Mesodermal cell (in vitro differentiated cells): ENCODE data around the gene CLEC7A.
A peak's percentile ranks its signal among the peaks of the same experiment; 100 is the strongest.

Experiments
- H3K27ac ChIP-seq: 2 replicates; pipeline ENCODE4 v1.7.0; 2013; ENCODE audit warnings: mild to moderate bottlenecking, low read depth, low read length, moderate library complexity; ENCODE audit not compliant: severe bottlenecking
- H3K36me3 ChIP-seq: 2 replicates; pipeline ENCODE4 v1.7.1; 2013; ENCODE audit warnings: mild to moderate bottlenecking, low read length, moderate library complexity; ENCODE audit not compliant: control insufficient read depth, insufficient read depth
- H3K4me1 ChIP-seq: one replicate; pipeline ENCODE4 v1.7.1; 2013; ENCODE audit warnings: mild to moderate bottlenecking, low read length; ENCODE audit not compliant: insufficient read depth, control insufficient read depth, poor library complexity, severe bottlenecking
- H3K4me3 ChIP-seq: 2 replicates; pipeline ENCODE4 v1.7.0; 2013; ENCODE audit warnings: low read length, control low read depth, mild to moderate bottlenecking; ENCODE audit not compliant: insufficient read depth, poor library complexity, severe bottlenecking; ENCODE audit errors: extremely low read depth
- H3K9me3 ChIP-seq: 2 replicates; pipeline ENCODE4 v1.7.1; 2013; ENCODE audit warnings: mild to moderate bottlenecking, low read length, moderate library complexity; ENCODE audit not compliant: control insufficient read depth
- WGBS, 2 experiments: methylation state at CpG; one replicate each; pipeline ENCODE4 v1.1.5; 2013; ENCODE audit warnings: missing lambda C conversion rate in 2 of 2; ENCODE audit not compliant: insufficient coverage in 2 of 2; 5-methylcytosine and 5-hydroxymethylcytosine counted together

CLEC7A gene

DNA sequence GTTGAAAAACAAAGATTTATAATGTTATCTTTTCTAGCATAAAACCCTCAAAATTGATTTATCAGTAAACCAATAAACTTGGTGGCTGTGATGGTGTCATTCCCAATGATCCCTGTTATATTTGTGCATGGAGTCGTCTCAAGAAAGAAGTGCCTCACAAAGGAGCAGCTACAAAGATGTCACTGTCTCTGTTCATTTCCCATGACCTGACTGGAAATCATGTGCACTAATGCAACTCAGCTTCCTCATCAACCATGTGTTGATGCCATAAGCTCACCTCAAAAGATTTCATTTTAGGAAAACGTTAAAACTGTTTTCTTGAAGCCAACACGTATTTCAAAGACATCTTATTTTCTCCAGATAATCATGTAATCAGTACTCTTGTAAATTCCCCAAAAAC, 60.0 kb downstream of the CLEC7A start:
- H3K9me3 ChIP-seq: no peaks in the 10 kb centered on the region
- H3K4me3 ChIP-seq: no peak overlapping the region
- H3K27ac ChIP-seq: peak overlapping the region; percentile 94
- WGBS, 2 experiments: 27 to 50% methylated on average over 2 to 3 of the region's 3 CpGs
- H3K36me3 ChIP-seq: no peaks in the 10 kb centered on the region
- peaks cover 25% of the 10 kb centered on the region for H3K4me1 ChIP-seq

DNA sequence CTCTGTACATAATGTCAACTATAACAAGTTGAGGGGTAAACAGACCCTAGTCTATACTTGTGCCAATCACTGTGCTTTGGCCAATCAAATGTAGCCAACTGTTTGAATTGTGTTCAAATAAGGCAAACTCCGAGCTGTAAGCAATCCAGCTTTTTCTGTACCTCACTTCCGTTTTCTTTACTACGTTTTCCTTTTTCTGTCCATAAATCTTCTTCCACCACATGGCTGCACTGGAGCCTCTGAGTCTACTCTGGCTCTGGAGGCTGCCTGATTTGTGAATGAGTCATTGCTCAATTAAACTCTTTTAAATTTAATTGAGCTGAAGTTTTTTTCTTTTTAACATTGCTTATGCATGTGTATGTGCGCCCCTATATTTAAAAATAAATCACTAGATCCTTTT, 60.9 kb downstream of the CLEC7A start:
- Histone ChIP-seq H3K36me3 (no peaks in the 10 kb centered on the region), H3K9me3 (no peaks in the 10 kb centered on the region), H3K4me1 (peaks cover 25% of the 10 kb centered on the region), H3K27ac (peak overlapping the region; percentile 94), H3K4me3 (no peak overlapping the region)
- WGBS, 2 experiments: 78 to 90% methylated on average over 2 to 3 of the region's 4 CpGs

DNA sequence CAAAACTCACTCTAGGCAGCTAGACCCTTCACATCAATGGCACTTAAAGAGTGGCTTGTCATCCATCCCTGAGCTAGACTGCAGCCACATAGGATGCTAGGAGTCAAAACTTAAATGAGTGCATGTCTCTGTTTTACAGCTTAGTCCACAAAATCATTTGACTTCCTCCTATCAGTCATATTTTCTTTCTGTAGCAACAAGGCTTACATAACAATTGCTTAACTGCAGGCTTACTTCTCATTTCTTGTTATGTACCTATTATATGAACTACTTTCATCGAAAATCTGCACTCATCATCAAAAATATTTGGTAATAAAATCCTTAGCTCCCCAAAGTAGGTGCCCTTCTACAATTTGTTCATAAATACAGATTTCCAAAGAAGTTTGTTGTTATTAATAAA, 61.4 kb downstream of the CLEC7A start:
- peak overlapping the region; percentile 94 for H3K27ac ChIP-seq
- no peaks in the 10 kb centered on the region for H3K9me3 ChIP-seq
- peaks cover 25% of the 10 kb centered on the region for H3K4me1 ChIP-seq
- no peak overlapping the region for H3K4me3 ChIP-seq
- no peaks in the 10 kb centered on the region for H3K36me3 ChIP-seq
- no CpG with 5 or more reads among the region's 1 CpG for WGBS, 2 experiments

DNA sequence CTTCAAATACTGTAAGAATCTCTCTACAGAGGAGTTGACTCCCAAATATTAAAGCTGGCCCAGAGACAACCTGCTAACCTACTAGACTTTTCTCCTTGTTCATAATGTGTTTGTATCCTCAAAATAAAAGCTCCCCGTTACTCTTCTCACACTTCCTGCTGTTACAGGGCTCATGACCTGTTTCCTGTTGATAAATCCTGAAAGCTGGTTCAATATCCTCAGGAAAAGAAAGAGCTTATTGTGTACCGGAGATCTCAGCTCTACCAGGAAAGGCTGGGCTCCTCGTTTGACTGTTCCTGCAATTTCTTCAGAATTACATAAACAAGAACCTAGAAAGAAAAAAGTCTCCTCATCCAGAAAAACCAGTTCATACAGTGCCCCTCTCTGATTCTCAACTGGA, 62.1 kb downstream of the CLEC7A start:
- H3K36me3 ChIP-seq: no peaks in the 10 kb centered on the region
- 38 to 45% methylated on average over 2 to 3 of the region's 3 CpGs for WGBS, 2 experiments
- peaks cover 21% of the 10 kb centered on the region for H3K4me1 ChIP-seq
- H3K27ac ChIP-seq: peak overlapping the region; percentile 94
- no peak overlapping the region for H3K4me3 ChIP-seq
- no peaks in the 10 kb centered on the region for H3K9me3 ChIP-seq

DNA sequence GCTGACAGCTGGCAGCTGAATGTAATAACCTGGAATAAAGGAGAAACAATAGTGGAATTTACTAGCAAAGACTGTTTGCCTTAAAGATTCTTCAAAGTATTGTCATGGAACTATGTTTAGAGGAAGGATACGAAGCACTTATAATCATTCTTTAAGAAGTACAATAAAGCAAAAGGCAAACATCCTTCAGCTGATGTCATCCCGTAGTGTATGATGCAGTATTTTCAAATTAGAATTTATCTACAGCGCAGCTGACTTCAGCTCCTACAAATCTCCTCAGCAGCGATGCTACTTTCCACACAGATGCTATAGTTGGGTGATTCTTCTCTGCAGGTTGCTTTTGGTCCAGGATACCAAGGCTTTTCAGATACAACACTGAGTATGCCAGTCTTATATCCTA, 62.7 kb downstream of the CLEC7A start:
- Histone ChIP-seq H3K36me3 (no peaks in the 10 kb centered on the region), H3K4me1 (peaks cover 21% of the 10 kb centered on the region), H3K4me3 (no peak overlapping the region), H3K9me3 (no peaks in the 10 kb centered on the region), H3K27ac (peak overlapping the region; percentile 94)
- WGBS, 2 experiments: 92% methylated on average over 2 of the region's 4 CpGs; no CpG with 5 or more reads in 1 of the 2 experiments
